NOMO-1 (cell line): ENCODE results near the gene SNX8.

Source experiments
- DNase-seq, 2 experiments: peaks; one replicate each; lab custom pipeline; 2025; ENCODE audit not compliant: unreplicated experiment in 2 of 2; lab: John Stamatoyannopoulos, UW

The SNX8 gene

GRCh38 chr7:2247141-2247995 is 66.9 kb downstream of the SNX8 start:
- DNase-seq, result no peak

- no peak for DNase-seq
Observed at GRCh38 chr7:2245883-2246675, 68.2 kb downstream of the SNX8 start.

- DNase-seq, result no peak
Observed at GRCh38 chr7:2244404-2244995, 69.7 kb downstream of the SNX8 start.

- no peak for DNase-seq
Observed at GRCh38 chr7:2243458-2243857, 70.8 kb downstream of the SNX8 start.

GRCh38 chr7:2242541-2243429 is 71.5 kb downstream of the SNX8 start:
- peak; percentile 38 to 42 for DNase-seq

- DNase-seq, result peak; percentile 49 to 78
Observed at GRCh38 chr7:2241580-2242540, 72.4 kb downstream of the SNX8 start, which contains the start of the genes MRM2 and NUDT1. TSS of gene MRM2 (minus strand) at chr7:2242205. CDS start at chr7:2242169, 36 bp downstream. TSS of gene NUDT1 (plus strand) at chr7:2242226. CDS start at chr7:2244575, 2,349 bp downstream.

GRCh38 chr7:2239242-2239641 is 75.0 kb downstream of the SNX8 start:
- no peak for DNase-seq

GRCh38 chr7:2237109-2237602 is 77.1 kb downstream of the SNX8 start:
- DNase-seq, result peak; percentile 91 to 100

GRCh38 chr7:2233926-2234325 is 80.3 kb downstream of the SNX8 start:
- no peak for DNase-seq

GRCh38 chr7:2232766-2233520 is 81.3 kb downstream of the SNX8 start, which contains the start of gene MAD1L1:
TSS of gene MAD1L1 (minus strand) at chr7:2232945. CDS start at chr7:2230133, 2,812 bp downstream.
- peak; percentile 82 to 89 for DNase-seq

GRCh38 chr7:2231992-2232765 is 82.1 kb downstream of the SNX8 start:
- peak in 1 of 2 experiments; percentile 22 for DNase-seq

- no peak for DNase-seq
Observed at GRCh38 chr7:2230882-2231281, 83.4 kb downstream of the SNX8 start.

- DNase-seq, result no peak
Observed at GRCh38 chr7:2230226-2230625, 84.0 kb downstream of the SNX8 start.

GRCh38 chr7:2229467-2229866 is 84.8 kb downstream of the SNX8 start:
- DNase-seq, result no peak

- DNase-seq, result no peak
Observed at GRCh38 chr7:2228921-2229320, 85.3 kb downstream of the SNX8 start.

GRCh38 chr7:2227699-2228098 is 86.5 kb downstream of the SNX8 start:
- DNase-seq, result no peak

- no peak for DNase-seq
Observed at GRCh38 chr7:2225830-2226229, 88.4 kb downstream of the SNX8 start.
